Endometrial microvascular endothelial cells (primary cell): ENCODE results near the gene FLT1. TPM values are rescaled to one million over a fixed set of nuclear protein-coding genes. Genes with fewer than 3 reads are reported as not detected.

Source experiments
- in situ Hi-C: cut with HindIII; loops from 2 replicates; pipeline ENCODE4 v1.10.0; 2017; ENCODE audit warnings: low sequenced_read_pairs, low pct_unique_long_range_greater_than_20kb; ENCODE audit errors: inconsistent ontology term
- total RNA-seq: library from RNA; depleted of rRNA; stranded (reverse); fragments of >200 nt; gene quantifications from one replicate; pipeline ENCODE4 v1.2.3, GENCODE V29; 2015; ENCODE audit errors: inconsistent ontology term

FLT1 gene
- total RNA-seq, 1 donor from 2014 or later = 27.7 TPM

DNA sequence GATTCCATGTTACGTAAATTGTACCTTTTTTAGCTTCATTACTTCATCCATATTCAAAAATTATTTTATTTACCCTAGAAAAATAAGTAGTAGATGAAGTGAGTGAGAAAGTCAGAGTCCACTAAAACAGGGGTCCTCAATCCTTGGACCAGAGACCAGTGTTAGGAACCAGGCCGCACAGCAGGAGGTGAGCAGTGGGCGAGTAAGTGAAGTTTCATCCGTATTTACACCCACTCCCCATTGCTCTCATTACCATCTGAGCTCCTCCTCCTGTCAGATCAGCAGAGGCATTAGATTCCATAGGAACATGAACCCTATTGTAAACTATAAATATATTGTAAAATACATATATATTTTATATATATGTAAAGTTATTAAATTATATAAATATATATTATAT lies 237.6 kb downstream of the FLT1 start:
- in situ Hi-C loops = no loop called here

DNA sequence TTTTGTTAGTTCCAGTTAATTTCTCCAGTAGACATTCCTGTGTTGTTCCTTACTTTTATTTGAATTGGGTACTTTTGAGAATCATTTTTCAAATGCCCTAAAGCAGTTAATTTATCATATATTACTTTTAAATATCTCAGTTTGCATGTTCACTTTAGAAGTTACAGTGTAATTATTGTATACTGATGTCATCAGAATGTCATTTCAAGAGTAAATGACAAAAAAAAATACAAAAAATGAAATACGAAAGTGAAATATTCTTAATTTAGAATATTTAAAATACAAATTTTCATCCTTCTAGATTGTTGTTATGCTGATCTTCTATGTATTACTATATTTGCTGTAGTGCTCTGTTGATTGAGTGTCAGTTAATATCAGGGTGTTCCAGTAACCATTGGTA lies 242.4 kb downstream of the FLT1 start:
- in situ Hi-C loops = no loop called here

DNA sequence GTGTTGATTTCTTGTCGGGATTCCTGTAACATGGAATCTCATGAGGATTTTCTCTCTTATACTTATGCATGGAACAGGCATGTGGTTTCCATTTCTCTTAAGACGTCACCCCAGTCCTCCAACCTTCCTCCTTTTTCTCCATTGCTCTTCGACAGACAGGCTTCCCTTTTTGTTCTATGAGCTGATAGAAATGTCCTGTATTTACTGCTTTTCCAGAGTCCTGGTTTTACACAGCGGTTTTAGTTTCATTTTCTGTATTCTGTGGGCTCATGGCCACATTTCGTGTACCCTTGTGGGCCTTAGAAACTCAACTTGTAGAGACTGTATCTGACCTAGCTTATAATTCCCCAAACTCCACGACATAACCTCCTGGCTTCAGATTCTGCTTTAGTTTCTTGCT lies 243.5 kb downstream of the FLT1 start:
- in situ Hi-C loops = no loop called here

DNA sequence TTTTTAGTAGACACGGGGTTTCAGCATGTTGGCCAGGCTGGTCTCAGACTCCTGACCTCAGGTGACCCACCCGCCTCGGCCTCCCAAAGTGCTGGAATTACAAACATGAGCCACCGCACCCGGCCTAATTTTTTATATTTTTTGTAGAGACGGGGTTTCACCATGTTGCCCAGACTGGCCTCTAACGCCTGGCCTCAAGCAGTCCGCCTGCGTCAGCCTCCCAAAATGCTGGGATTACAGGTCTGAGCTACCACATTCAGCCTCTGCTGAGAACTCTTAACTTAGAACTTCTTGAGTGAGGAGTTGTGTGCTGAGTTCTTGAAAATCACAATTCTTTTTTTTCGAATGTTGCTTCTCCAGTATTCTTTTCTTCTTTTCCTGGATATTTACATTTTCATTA lies 244.4 kb downstream of the FLT1 start:
- in situ Hi-C loops = no loop called here

Other genes with a start within 250 kb of the FLT1 start
- 118 TPM for gene POMP, start 164.0 kb upstream of the FLT1 start, total RNA-seq
- 0.65 TPM for gene SLC46A3, start 223.8 kb upstream of the FLT1 start, total RNA-seq